ENCODE data around the gene SPATA6L. TPM values are rescaled to one million over a fixed set of nuclear protein-coding genes. Genes with fewer than 3 reads are reported as not detected.

Gene SPATA6L
- total and polyA plus RNA-seq, 2 of the 4 experiments (the other 2 are of a cell fraction): 0.18 to 0.84 TPM

- Histone ChIP-seq H2AK9ac (replicated peaks; ENCODE audit: low read depth, low read length, poor library complexity) (no peak overlapping the region), H3K4me3 (ENCODE audit: insufficient read depth, low read depth, low read length) (no peak overlapping the region), H3K23ac (ENCODE audit: low read depth, low read length) (no peak overlapping the region), H2AFZ (replicated peaks; ENCODE audit: low read length, poor library complexity) (no peak overlapping the region), H3K36me3 (ENCODE audit: control insufficient read depth, insufficient read depth, low read length) (no peaks in the 10 kb centered on the region), H3K9ac (ENCODE audit: low read depth, low read length) (no peak overlapping the region), H3K14ac (replicated peaks; ENCODE audit: low read depth, low read length) (no peak overlapping the region), H3K18ac (ENCODE audit: low read depth, low read length) (no peak overlapping the region), H2BK15ac (ENCODE audit: low read depth, low read length) (no peak overlapping the region), H3K9me1 (ENCODE audit: insufficient read depth, low read length) (no peaks in the 10 kb centered on the region), H2BK5ac (ENCODE audit: low read depth, low read length, poor library complexity, severe bottlenecking) (no peak overlapping the region), H4K20me1 (ENCODE audit: insufficient read depth, low read length) (no peaks in the 10 kb centered on the region), H4K8ac (ENCODE audit: low read depth in 2 of 2, low read length in 2 of 2) (no peak overlapping the region), H3K79me1 (ENCODE audit: low read depth in 1 of 2, low read length in 2 of 2) (no peaks in the 10 kb centered on the region), H3K56ac (ENCODE audit: extremely low read depth, insufficient read depth, low read length) (no peak overlapping the region), H3K9me3 (ENCODE audit: control insufficient read depth, insufficient read depth, low read length) (no peaks in the 10 kb centered on the region), H4K5ac (ENCODE audit: low read depth, low read length) (no peak overlapping the region), H4K91ac (ENCODE audit: insufficient read depth, low read depth, low read length) (no peak overlapping the region), H2BK20ac (ENCODE audit: low read depth, low read length) (no peak overlapping the region), H3K4ac (ENCODE audit: low read depth, low read length) (no peak overlapping the region), H2AK5ac (ENCODE audit: low read depth, low read length) (no peak overlapping the region), H3K27me3 (ENCODE audit: control insufficient read depth, insufficient read depth, low read length) (no peaks in the 10 kb centered on the region), H3K4me1 (ENCODE audit: control insufficient read depth, insufficient read depth, low read length) (peaks cover 2% of the 10 kb centered on the region), H3K4me2 (ENCODE audit: low read depth, low read length) (no peak overlapping the region), H2BK120ac (ENCODE audit: low read depth, low read length) (no peak overlapping the region), H3K27ac (ENCODE audit: insufficient read depth, low read length) (no peak overlapping the region)
- no peak for ATAC-seq (ENCODE audit: low read depth)
- DNase-seq: no peak
- TF ChIP-seq POLR2A (IDR thresholded peaks at IDR 0.05; ENCODE audit: low read depth, low read length): no peak
- TF ChIP-seq, protein P1, sequence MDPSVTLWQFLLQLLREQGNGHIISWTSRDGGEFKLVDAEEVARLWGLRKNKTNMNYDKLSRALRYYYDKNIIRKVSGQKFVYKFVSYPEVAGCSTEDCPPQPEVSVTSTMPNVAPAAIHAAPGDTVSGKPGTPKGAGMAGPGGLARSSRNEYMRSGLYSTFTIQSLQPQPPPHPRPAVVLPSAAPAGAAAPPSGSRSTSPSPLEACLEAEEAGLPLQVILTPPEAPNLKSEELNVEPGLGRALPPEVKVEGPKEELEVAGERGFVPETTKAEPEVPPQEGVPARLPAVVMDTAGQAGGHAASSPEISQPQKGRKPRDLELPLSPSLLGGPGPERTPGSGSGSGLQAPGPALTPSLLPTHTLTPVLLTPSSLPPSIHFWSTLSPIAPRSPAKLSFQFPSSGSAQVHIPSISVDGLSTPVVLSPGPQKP (IDR thresholded peaks at IDR 0.05; ENCODE audit: borderline replicate concordance, low read depth, low read length): no peak
- TF ChIP-seq, protein P2, sequence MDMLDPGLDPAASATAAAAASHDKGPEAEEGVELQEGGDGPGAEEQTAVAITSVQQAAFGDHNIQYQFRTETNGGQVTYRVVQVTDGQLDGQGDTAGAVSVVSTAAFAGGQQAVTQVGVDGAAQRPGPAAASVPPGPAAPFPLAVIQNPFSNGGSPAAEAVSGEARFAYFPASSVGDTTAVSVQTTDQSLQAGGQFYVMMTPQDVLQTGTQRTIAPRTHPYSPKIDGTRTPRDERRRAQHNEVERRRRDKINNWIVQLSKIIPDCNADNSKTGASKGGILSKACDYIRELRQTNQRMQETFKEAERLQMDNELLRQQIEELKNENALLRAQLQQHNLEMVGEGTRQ (IDR thresholded peaks at IDR 0.05; ENCODE audit: low read depth, low read length): no peak
- no peak for TF ChIP-seq SMC3 (IDR thresholded peaks at IDR 0.05; ENCODE audit: low read depth, low read length)
- no peak for TF ChIP-seq RFX5 (IDR thresholded peaks at IDR 0.05; ENCODE audit: low read depth, low read length)
- TF ChIP-seq RCOR1 (IDR thresholded peaks at IDR 0.05; ENCODE audit: insufficient replicate concordance, low read length): no peak
- TF ChIP-seq CHD1 (IDR thresholded peaks at IDR 0.05; ENCODE audit: low read depth, low read length): no peak
- no peak for TF ChIP-seq CTCF (conservative IDR thresholded peaks at IDR 0.05; ENCODE audit: low read depth, low read length)
- dilution Hi-C loops (cut with HindIII; ENCODE audit: low sequenced_read_pairs, unreplicated experiment): no loop called here
- WGBS, 2 experiments (ENCODE audit: extremely low coverage in 2 of 2, insufficient read length in 1 of 2): no CpG with 5 or more reads among the region's 5 CpGs
- POLR2A ChIA-PET (ENCODE audit: unreplicated experiment): no interaction called here
- BruUV-seq (replicated peaks): no TSS peak
- intact Hi-C loops (cut with micrococcal nuclease): no loop called here
- in situ Hi-C loops (cut with MboI; ENCODE audit: low sequenced_read_pairs): no loop called here
- CTCF ChIA-PET: no interaction called here
Measured at GRCh38 chr9:4585135-4585534, 81.1 kb downstream of the SPATA6L start.
